Measurements from ENCODE around the gene MPHOSPH9. TPM values are rescaled to one million over a fixed set of nuclear protein-coding genes. Genes with fewer than 3 reads are reported as not detected.

Gene MPHOSPH9
- 177 and 302 TPM in 2 replicates for total RNA-seq (ENCODE audit: low replicate concordance)

DNA sequence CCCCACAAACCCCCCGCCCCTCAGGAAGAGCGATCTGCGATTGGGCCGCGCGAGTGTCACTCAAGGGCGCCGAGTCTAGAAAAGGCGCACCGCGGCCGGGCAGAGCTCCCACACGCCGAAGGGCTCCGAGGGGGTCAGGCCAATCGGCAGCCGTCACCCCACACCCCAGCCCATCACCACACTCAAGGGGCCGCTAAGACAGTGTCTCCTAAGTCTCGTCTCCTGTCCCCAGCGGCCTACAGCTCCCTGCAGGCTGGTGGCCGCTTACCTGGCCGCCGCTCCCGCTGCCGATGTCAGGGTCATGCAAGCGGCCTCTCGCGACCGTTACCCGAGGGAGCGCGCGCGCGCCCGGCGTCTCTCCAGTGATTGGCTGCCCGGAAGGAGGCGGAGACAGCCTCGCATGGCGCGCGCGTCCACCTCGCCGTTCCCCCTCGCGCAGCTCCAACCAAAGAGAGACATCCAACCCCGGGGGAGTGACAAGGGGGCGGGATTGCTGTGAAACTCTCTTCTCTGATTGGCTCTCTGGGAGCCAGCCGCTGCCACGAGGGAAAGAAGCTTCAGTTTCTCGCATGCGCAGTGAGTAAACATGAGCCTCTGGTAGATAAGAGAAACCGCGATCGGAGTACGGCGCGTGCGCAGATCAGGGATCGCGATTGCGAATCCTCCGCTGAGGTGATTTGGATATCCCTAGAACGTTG is at the start of gene MPHOSPH9, which contains the start of gene MTRFR:
Gene MPHOSPH9 (minus strand): TSS at position 335 of the 698 bp plus-strand sequence. CDS start 2,777 bp downstream, outside the sequence.
Gene MTRFR (plus strand): TSS at position 630 of the 698 bp plus-strand sequence. CDS start 20,239 bp downstream, outside the sequence.
- Mint-ChIP-seq H3K9me3 (no peaks in the 10 kb centered on the region), H3K4me3 (peak within 1 kb of the TSS; percentile 98), H3K4me1 (peaks cover 27% of the 10 kb centered on the region), H3K36me3 (peaks cover 2% of the 10 kb centered on the region), H3K27me3 (ENCODE audit: insufficient read depth, low read depth) (peaks cover 8% of the 10 kb centered on the region), H3K27ac (peak within 1 kb of the TSS; percentile 93)
- Histone ChIP-seq H3K36me3 (peaks cover 4% of the 10 kb centered on the region), H3K79me2 (ENCODE audit: low read depth) (peaks cover 91% of the 10 kb centered on the region), H3K9ac (peak within 1 kb of the TSS; percentile 73), H3K4me2 (peak within 1 kb of the TSS; percentile 97), H3K27ac (peak within 1 kb of the TSS; percentile 74), H3K9me3 (ENCODE audit: low read depth) (no peaks in the 10 kb centered on the region), H3K4me1 (peaks cover 21% of the 10 kb centered on the region), H3K27me3 (no peaks in the 10 kb centered on the region), H2AFZ (replicated peaks) (peak within 1 kb of the TSS; percentile 89), H3F3A (ENCODE audit: low read depth) (peaks cover 18% of the 10 kb centered on the region), H3K4me3 (peak within 1 kb of the TSS; percentile 91), H4K20me1 (ENCODE audit: low read depth) (peaks cover 9% of the 10 kb centered on the region)
- TF ChIP-seq EZH2 (IDR thresholded peaks at IDR 0.05) (no peak), CTCF (IDR thresholded peaks at IDR 0.05) (no peak), EZH2phosphoT487 (IDR thresholded peaks at IDR 0.05) (no peak)
- DNase-seq (ENCODE audit: low spot score): peak; percentile 100

DNA sequence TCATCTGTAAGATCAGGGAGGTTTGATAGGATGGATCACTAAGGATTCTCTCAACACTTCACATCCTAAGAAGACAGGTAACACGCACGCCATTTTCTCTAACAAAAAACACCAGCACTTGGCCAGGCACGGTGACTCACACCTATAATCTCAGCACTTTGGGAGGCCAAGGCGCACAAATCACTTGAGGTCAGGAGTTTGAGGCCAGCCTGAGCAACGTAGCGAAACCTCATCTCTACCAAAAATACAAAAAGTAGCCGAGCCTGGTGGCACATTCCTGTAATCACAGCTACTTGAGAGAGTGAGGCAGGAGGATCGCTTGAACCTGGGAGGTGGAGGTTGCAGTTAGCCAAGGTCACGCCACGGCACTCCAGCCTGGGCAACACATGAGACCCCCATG is 49.2 kb upstream of the MPHOSPH9 start:
- H2AFZ ChIP-seq (replicated peaks): no peak overlapping the region
- Mint-ChIP-seq H3K36me3 (no peaks in the 10 kb centered on the region), H3K27ac (no peak overlapping the region), H3K27me3 (ENCODE audit: insufficient read depth, low read depth) (peaks cover 4% of the 10 kb centered on the region), H3K4me3 (no peak overlapping the region), H3K4me1 (no peaks in the 10 kb centered on the region), H3K9me3 (peaks cover 2% of the 10 kb centered on the region)
- H3K4me3 ChIP-seq: no peak overlapping the region
- no peak for DNase-seq (ENCODE audit: low spot score)
- no peak for TF ChIP-seq EZH2phosphoT487 (IDR thresholded peaks at IDR 0.05)
- no peak for TF ChIP-seq EZH2 (IDR thresholded peaks at IDR 0.05)
- no peak for TF ChIP-seq CTCF (IDR thresholded peaks at IDR 0.05)
- H3K27me3 ChIP-seq: no peaks in the 10 kb centered on the region
- H3F3A ChIP-seq (ENCODE audit: low read depth): peaks cover 5% of the 10 kb centered on the region
- no peak overlapping the region for H3K27ac ChIP-seq
- no peak overlapping the region for H3K4me2 ChIP-seq
- no peaks in the 10 kb centered on the region for H3K4me1 ChIP-seq
- no peaks in the 10 kb centered on the region for H3K9me3 ChIP-seq (ENCODE audit: low read depth)
- no peak overlapping the region for H3K9ac ChIP-seq
- H3K79me2 ChIP-seq (ENCODE audit: low read depth): no peaks in the 10 kb centered on the region
- H4K20me1 ChIP-seq (ENCODE audit: low read depth): no peaks in the 10 kb centered on the region
- no peaks in the 10 kb centered on the region for H3K36me3 ChIP-seq

- no peaks in the 10 kb centered on the region for H3K36me3 ChIP-seq
- no peaks in the 10 kb centered on the region for H3K27me3 ChIP-seq
- no peak overlapping the region for H2AFZ ChIP-seq (replicated peaks)
- Mint-ChIP-seq H3K4me1 (no peaks in the 10 kb centered on the region), H3K9me3 (peaks cover 2% of the 10 kb centered on the region), H3K27ac (no peak overlapping the region), H3K36me3 (no peaks in the 10 kb centered on the region), H3K4me3 (no peak overlapping the region), H3K27me3 (ENCODE audit: insufficient read depth, low read depth) (peaks cover 4% of the 10 kb centered on the region)
- H3K4me2 ChIP-seq: no peak overlapping the region
- no peak overlapping the region for H3K27ac ChIP-seq
- H3K4me3 ChIP-seq: no peak overlapping the region
- H3K9ac ChIP-seq: no peak overlapping the region
- no peaks in the 10 kb centered on the region for H3K4me1 ChIP-seq
- no peaks in the 10 kb centered on the region for H3K9me3 ChIP-seq (ENCODE audit: low read depth)
- no peak for DNase-seq (ENCODE audit: low spot score)
- no peaks in the 10 kb centered on the region for H3K79me2 ChIP-seq (ENCODE audit: low read depth)
- H3F3A ChIP-seq (ENCODE audit: low read depth): no peaks in the 10 kb centered on the region
- H4K20me1 ChIP-seq (ENCODE audit: low read depth): no peaks in the 10 kb centered on the region
- TF ChIP-seq EZH2 (IDR thresholded peaks at IDR 0.05) (no peak), EZH2phosphoT487 (IDR thresholded peaks at IDR 0.05) (no peak), CTCF (IDR thresholded peaks at IDR 0.05) (no peak)
These were observed 48.0 kb upstream of the MPHOSPH9 start for GRCh38 chr12:123280971-123281370.

Data from neural progenitor cell (in vitro differentiated cells).